GM23248 (cell line): Measurements from ENCODE around the gene CCDC78. TPM values are rescaled to one million over a fixed set of nuclear protein-coding genes. Genes with fewer than 3 reads are reported as not detected.

Experiments used
- DNase-seq: peaks from one replicate; pipeline ENCODE4 v3.0.0-alpha.2; 2015
- H2AFZ ChIP-seq: fragments of 200-600 bp; sonication (generic); 2 replicates; pipeline ENCODE4 v1.6.1; 2016; ENCODE audit warnings: antibody characterized with exemption
- H3F3A ChIP-seq: fragments of 200-600 bp; sonication (generic); 2 replicates; pipeline ENCODE4 v1.6.1; 2016; ENCODE audit warnings: mild to moderate bottlenecking, antibody characterized with exemption, mixed run types; ENCODE audit not compliant: insufficient read depth
- H3K27ac ChIP-seq: fragments of 200-600 bp; sonication (generic); 2 replicates; pipeline ENCODE4 v1.5.1; 2016; ENCODE audit warnings: mild to moderate bottlenecking
- H3K27me3 ChIP-seq: fragments of 200-600 bp; sonication (generic); replicated peaks from 2 replicates; pipeline ENCODE4 v1.6.1; 2016; ENCODE audit warnings: mild to moderate bottlenecking; ENCODE audit not compliant: insufficient read depth
- H3K36me3 ChIP-seq: fragments of 200-600 bp; sonication (generic); 2 replicates; pipeline ENCODE4 v1.6.1; 2016; ENCODE audit warnings: low read depth, mild to moderate bottlenecking
- H3K4me1 ChIP-seq: fragments of 200-600 bp; sonication (generic); 2 replicates; pipeline ENCODE4 v1.6.1; 2016; ENCODE audit warnings: mild to moderate bottlenecking; ENCODE audit not compliant: insufficient read depth
- H3K4me2 ChIP-seq: fragments of 200-600 bp; sonication (generic); one replicate; pipeline ENCODE4 v1.6.1; 2016; ENCODE audit warnings: mild to moderate bottlenecking; ENCODE audit not compliant: unreplicated experiment
- H3K4me3 ChIP-seq: fragments of 200-600 bp; sonication (generic); 2 replicates; pipeline ENCODE4 v1.5.1; 2016; ENCODE audit warnings: mild to moderate bottlenecking
- H3K79me2 ChIP-seq: fragments of 200-600 bp; sonication (generic); 2 replicates; pipeline ENCODE4 v1.6.1; 2016; ENCODE audit warnings: mild to moderate bottlenecking; ENCODE audit not compliant: insufficient read depth
- H3K9ac ChIP-seq: fragments of 200-600 bp; sonication (generic); 2 replicates; pipeline ENCODE4 v1.6.1; 2016; ENCODE audit warnings: mild to moderate bottlenecking
- H3K9me2 ChIP-seq: fragments of 200-600 bp; sonication (generic); 2 replicates; pipeline ENCODE4 v1.6.1; 2016; ENCODE audit warnings: mixed run types, mild to moderate bottlenecking, moderate library complexity; ENCODE audit not compliant: insufficient read depth
- H3K9me3 ChIP-seq: fragments of 200-600 bp; sonication (generic); one replicate; pipeline ENCODE4 v1.6.1; 2017; ENCODE audit warnings: low read depth
- H4K20me1 ChIP-seq: fragments of 200-600 bp; sonication (generic); 2 replicates; pipeline ENCODE4 v1.6.0; 2016; ENCODE audit not compliant: insufficient read depth
- EZH2 ChIP-seq: fragments of 200-600 bp; sonication (generic); IDR thresholded peaks from 2 replicates; pipeline ENCODE4 v1.6.1; 2018; ENCODE audit warnings: antibody characterized with exemption, mild to moderate bottlenecking; ENCODE audit not compliant: insufficient read depth, poor library complexity, severe bottlenecking
- EZH2phosphoT487 ChIP-seq: fragments of 200-600 bp; sonication (generic); IDR thresholded peaks from 2 replicates; pipeline ENCODE4 v1.6.1; 2018; ENCODE audit warnings: antibody characterized with exemption, moderate library complexity, mild to moderate bottlenecking, low read depth; ENCODE audit not compliant: insufficient read depth
- WGBS, 2 experiments: methylation state at CpG; one replicate each; pipeline ENCODE4 v1.1.6; 2015 to 2017; ENCODE audit warnings: low lambda C conversion rate in 2 of 2, low coverage in 1 of 2; ENCODE audit errors: missing lambda C conversion rate in 2 of 2; 5-methylcytosine and 5-hydroxymethylcytosine counted together
- in situ Hi-C: fragments of 300-500 bp; cut with MboI; formaldehyde crosslinking; loops from 2 replicates; pipeline ENCODE4 v1.15.0; 2020
- polyA plus RNA-seq: library from polyadenylated mRNA; unstranded; fragments of >200 nt; fragmentation: Nextera tagmentation; extraction: Ambion mirVana; gene quantifications from 2 replicates; pipeline ENCODE4 v1.2.1, GENCODE V29; 2016
- total RNA-seq: library from RNA; depleted of rRNA; stranded (reverse); fragments of >200 nt; shearing (Covaris generic); gene quantifications from 2 replicates; pipeline ENCODE4 v1.2.3, GENCODE V29; 2014

CCDC78 gene
- total and polyA plus RNA-seq, 2 experiments from 2014 or later: 0.78 to 9.5 TPM

GRCh38 chr16:764848-765487, 38.7 kb upstream of the CCDC78 start:
- Histone ChIP-seq H3K79me2 (no peaks in the 10 kb centered on the region), H3K9ac (no peak overlapping the region), H3K4me1 (no peaks in the 10 kb centered on the region), H3K27ac (no peak overlapping the region), H3K4me3 (no peak overlapping the region), H3F3A (no peaks in the 10 kb centered on the region), H3K36me3 (no peaks in the 10 kb centered on the region), H3K9me2 (no peaks in the 10 kb centered on the region), H3K4me2 (no peak overlapping the region), H2AFZ (no peak overlapping the region), H4K20me1 (no peaks in the 10 kb centered on the region), H3K9me3 (no peaks in the 10 kb centered on the region), H3K27me3 (no peaks in the 10 kb centered on the region)
- 59 to 62% methylated on average over 14 to 35 of the region's 38 CpGs for WGBS, 2 experiments
- DNase-seq: no peak
- TF ChIP-seq EZH2phosphoT487: no peak
- no peak for TF ChIP-seq EZH2
- in situ Hi-C loops: no loop called here

GRCh38 chr16:764184-764750, 38.0 kb upstream of the CCDC78 start:
- H3K4me1 ChIP-seq: no peaks in the 10 kb centered on the region
- no peaks in the 10 kb centered on the region for H3F3A ChIP-seq
- H3K36me3 ChIP-seq: no peaks in the 10 kb centered on the region
- in situ Hi-C loops: no loop called here
- no peak overlapping the region for H3K4me2 ChIP-seq
- H4K20me1 ChIP-seq: no peaks in the 10 kb centered on the region
- TF ChIP-seq EZH2phosphoT487: no peak
- no peak overlapping the region for H3K27ac ChIP-seq
- H3K9me2 ChIP-seq: no peaks in the 10 kb centered on the region
- H3K79me2 ChIP-seq: no peaks in the 10 kb centered on the region
- 53 to 67% methylated on average over 15 to 18 of the region's 20 CpGs for WGBS, 2 experiments
- no peak overlapping the region for H3K4me3 ChIP-seq
- DNase-seq: no peak
- H2AFZ ChIP-seq: no peak overlapping the region
- H3K27me3 ChIP-seq: no peaks in the 10 kb centered on the region
- no peaks in the 10 kb centered on the region for H3K9me3 ChIP-seq
- no peak overlapping the region for H3K9ac ChIP-seq

- Histone ChIP-seq H3K4me2 (no peak overlapping the region), H3K27ac (no peak overlapping the region), H3K79me2 (no peaks in the 10 kb centered on the region), H2AFZ (no peak overlapping the region), H4K20me1 (no peaks in the 10 kb centered on the region), H3K4me3 (no peak overlapping the region), H3K9me2 (no peaks in the 10 kb centered on the region), H3F3A (no peaks in the 10 kb centered on the region), H3K4me1 (no peaks in the 10 kb centered on the region), H3K36me3 (no peaks in the 10 kb centered on the region), H3K27me3 (no peaks in the 10 kb centered on the region), H3K9ac (no peak overlapping the region), H3K9me3 (no peaks in the 10 kb centered on the region)
- no peak for DNase-seq
- TF ChIP-seq EZH2phosphoT487: no peak
- no peak for TF ChIP-seq EZH2
- in situ Hi-C loops: no loop called here
- WGBS, 2 experiments: 69 to 77% methylated on average over 15 to 21 of the region's 21 CpGs
Observed at GRCh38 chr16:763369-764183, 37.3 kb upstream of the CCDC78 start.

- Histone ChIP-seq H3K4me1 (no peaks in the 10 kb centered on the region), H3K9me2 (no peaks in the 10 kb centered on the region), H3K27ac (no peak overlapping the region), H2AFZ (no peak overlapping the region), H3K27me3 (no peaks in the 10 kb centered on the region), H3K36me3 (no peaks in the 10 kb centered on the region), H3K9me3 (no peaks in the 10 kb centered on the region), H3K9ac (no peak overlapping the region), H3K4me2 (no peak overlapping the region), H4K20me1 (no peaks in the 10 kb centered on the region), H3F3A (no peaks in the 10 kb centered on the region), H3K79me2 (no peaks in the 10 kb centered on the region), H3K4me3 (no peak overlapping the region)
- TF ChIP-seq EZH2phosphoT487 (no peak), EZH2 (no peak)
- WGBS, 2 experiments: 60 to 72% methylated on average over 16 to 17 of the region's 17 CpGs
- in situ Hi-C loops: no loop called here
- no peak for DNase-seq
Observed at GRCh38 chr16:762595-763268, 36.5 kb upstream of the CCDC78 start.
